Lower lobe of right lung (tissue), 2 donors: ENCODE results near the gene ROMO1. TPM values are rescaled to one million over a fixed set of nuclear protein-coding genes. Genes with fewer than 3 reads are reported as not detected.
"Not testable (repeated sequence)": the region's sequence is repeated elsewhere in the genome, so short reads cannot be mapped to it uniquely, and the experiment has no call there.

Source experiments
- ATAC-seq, 2 donors: fragments of 200-7000 bp; cut with Tn5 transposase; one replicate each; pipeline ENCODE4 v1.9.1; 2020 to 2022; ENCODE audit warnings: mild to moderate bottlenecking in 2 of 2, moderate library complexity in 2 of 2
- DNase-seq: peaks from one replicate; pipeline ENCODE4 v3.0.0-alpha.2; 2020
- H3K27ac ChIP-seq: fragments of 200-600 bp; one replicate; pipeline ENCODE4 v1.8.0; 2022
- H3K27me3 ChIP-seq: fragments of 200-600 bp; one replicate; pipeline ENCODE4 v1.8.0; 2022; ENCODE audit warnings: low read depth
- H3K36me3 ChIP-seq: fragments of 200-600 bp; one replicate; pipeline ENCODE4 v1.8.0; 2022; ENCODE audit warnings: mild to moderate bottlenecking
- H3K4me1 ChIP-seq: fragments of 200-600 bp; one replicate; pipeline ENCODE4 v1.8.0; 2022
- H3K4me3 ChIP-seq: fragments of 200-600 bp; one replicate; pipeline ENCODE4 v1.8.0; 2022; ENCODE audit warnings: mild to moderate bottlenecking
- H3K9me3 ChIP-seq: fragments of 200-600 bp; one replicate; pipeline ENCODE4 v1.8.0; 2022
- CTCF ChIP-seq: fragments of 200-600 bp; IDR thresholded peaks from one replicate; pipeline ENCODE4 v1.8.0; 2022; ENCODE audit warnings: antibody characterized with exemption, mild to moderate bottlenecking
- intact Hi-C: fragments of 100-400 bp; cut with DNase I; formaldehyde crosslinking; loops from one replicate; pipeline ENCODE4 v1.11.0; 2022
- total RNA-seq: library from RNA; stranded (reverse); fragmentation: NEBNext Ultra II Directional; extraction: Animal tissue kit (Norgen Biotek cat#: 25700); gene quantifications from one replicate; pipeline ENCODE4 v1.2.1, GENCODE V29; 2021
- donor health status: DM: no; HTN: yes; CAD: no; lungs with severe emphysema.

Gene ROMO1
- total RNA-seq, 1 donor from 2014 or later, result 81.7 TPM

GRCh38 chr20:35681960-35682359 lies 17.2 kb upstream of the ROMO1 start:
- ATAC-seq (no peak), DNase-seq (no peak)
- Histone ChIP-seq H3K4me3 (no peak overlapping the region), H3K9me3 (no peaks in the 10 kb centered on the region), H3K27me3 (no peaks in the 10 kb centered on the region), H3K4me1 (no peaks in the 10 kb centered on the region), H3K36me3 (peaks cover 68% of the 10 kb centered on the region), H3K27ac (no peak overlapping the region)
- intact Hi-C loops, result no loop called here
- no peak for TF ChIP-seq CTCF

GRCh38 chr20:35685368-35685767 lies 13.8 kb upstream of the ROMO1 start:
- intact Hi-C loops, H3K27ac ChIP-seq, DNase-seq, ATAC-seq, H3K9me3 ChIP-seq, H3K27me3 ChIP-seq, H3K4me3 ChIP-seq, H3K4me1 ChIP-seq: not testable (repeated sequence)
- peaks cover 69% of the 10 kb centered on the region for H3K36me3 ChIP-seq

- DNase-seq, H3K4me3 ChIP-seq, H3K27ac ChIP-seq, H3K4me1 ChIP-seq, intact Hi-C loops, H3K27me3 ChIP-seq, H3K9me3 ChIP-seq, ATAC-seq: not testable (repeated sequence)
- H3K36me3 ChIP-seq, result peaks cover 78% of the 10 kb centered on the region
Observed at GRCh38 chr20:35686872-35687271, 12.3 kb upstream of the ROMO1 start.

GRCh38 chr20:35690265-35690664 lies 8.9 kb upstream of the ROMO1 start:
- DNase-seq (no peak), ATAC-seq (no peak)
- TF ChIP-seq CTCF, result no peak
- Histone ChIP-seq H3K9me3 (no peaks in the 10 kb centered on the region), H3K4me3 (no peak overlapping the region), H3K27me3 (no peaks in the 10 kb centered on the region), H3K27ac (no peak overlapping the region), H3K4me1 (no peaks in the 10 kb centered on the region), H3K36me3 (peaks cover 97% of the 10 kb centered on the region)
- intact Hi-C loops, result no loop called here

GRCh38 chr20:35695245-35695749 lies 3.9 kb upstream of the ROMO1 start:
- peaks cover 22% of the 10 kb centered on the region for H3K4me1 ChIP-seq
- ATAC-seq (no peak), DNase-seq (no peak)
- no peaks in the 10 kb centered on the region for H3K27me3 ChIP-seq
- H3K4me3 ChIP-seq, result no peak overlapping the region
- H3K27ac ChIP-seq, result no peak overlapping the region
- intact Hi-C loops, result no loop called here
- H3K36me3 ChIP-seq, result peaks cover 62% of the 10 kb centered on the region
- no peaks in the 10 kb centered on the region for H3K9me3 ChIP-seq
- TF ChIP-seq CTCF, result no peak

- no peak overlapping the region for H3K4me3 ChIP-seq
- H3K36me3 ChIP-seq, result peaks cover 57% of the 10 kb centered on the region
- H3K27me3 ChIP-seq, result no peaks in the 10 kb centered on the region
- no peak for TF ChIP-seq CTCF
- no peak overlapping the region for H3K27ac ChIP-seq
- DNase-seq (no peak), ATAC-seq (no peak)
- intact Hi-C loops, result no loop called here
- peaks cover 28% of the 10 kb centered on the region for H3K4me1 ChIP-seq
- no peaks in the 10 kb centered on the region for H3K9me3 ChIP-seq
Observed at GRCh38 chr20:35695978-35696377, 3.2 kb upstream of the ROMO1 start.
